SK-N-SH (cell line): ENCODE measurements around the gene EEF1AKMT3. TPM values are rescaled to one million over a fixed set of nuclear protein-coding genes. Genes with fewer than 3 reads are reported as not detected.

ENCODE experiments used
- CTCF ChIA-PET: fragments of 300-600, 350-600 bp; formaldehyde crosslinking; extraction: SDS; loops from one replicate; lab custom pipeline; 2021; lab: Yijun Ruan, JAX
- POLR2A ChIA-PET: fragments of 350-600 bp; sonication (Branson Sonifier 250); formaldehyde crosslinking; extraction: SDS; loops from one replicate; lab custom pipeline; 2020; ENCODE audit warnings: antibody characterized with exemption, inconsistent platforms; lab: Yijun Ruan, JAX
- DNase-seq: peaks from one replicate; pipeline ENCODE4 v3.0.0; 2012
- H2AFZ ChIP-seq: fragments of 200-600 bp; sonication (generic); 2 replicates; pipeline ENCODE4 v1.8.1; 2016; ENCODE audit warnings: antibody characterized with exemption, mild to moderate bottlenecking, low read depth
- H3F3A ChIP-seq: fragments of 200-600 bp; sonication (generic); replicated peaks from 2 replicates; pipeline ENCODE3; 2016; ENCODE audit warnings: antibody characterized with exemption, mild to moderate bottlenecking; ENCODE audit not compliant: insufficient read depth
- H3K27ac ChIP-seq, 2 experiments: fragments of 200-500 bp in 1 of 2; fragments of 200-600 bp in 1 of 2; sonication (Bioruptor generic) in 1 of 2; sonication (generic), shearing (Covaris generic) in 1 of 2; 2 replicates each; pipeline versions ENCODE4 v1.5.1 to v1.6.1; 2014 to 2016; ENCODE audit warnings: low read depth in 2 of 2, inconsistent platforms in 1 of 2, low read length in 1 of 2, mild to moderate bottlenecking in 1 of 2, mixed read lengths in 1 of 2
- H3K27me3 ChIP-seq: fragments of 200-600 bp; sonication (generic), shearing (Covaris generic); 2 replicates; pipeline ENCODE4 v1.6.1; 2016; ENCODE audit warnings: mixed run types; ENCODE audit not compliant: insufficient read depth
- H3K36me3 ChIP-seq, 2 experiments: fragments of 200-500 bp in 1 of 2; fragments of 200-600 bp in 1 of 2; sonication (Bioruptor generic) in 1 of 2; sonication (generic) in 1 of 2; replicated peaks in 1 of 2; 2 replicates each; pipeline versions ENCODE3 to v1.5.1; 2014 to 2016; ENCODE audit warnings: low read length in 1 of 2, mild to moderate bottlenecking in 1 of 2; ENCODE audit not compliant: insufficient read depth in 2 of 2, control insufficient read depth in 1 of 2
- H3K4me1 ChIP-seq, 2 experiments: fragments of 200-500 bp in 1 of 2; fragments of 200-600 bp in 1 of 2; sonication (Bioruptor generic) in 1 of 2; sonication (generic), shearing (Covaris generic) in 1 of 2; 2 replicates each; pipeline versions ENCODE4 v1.5.1 to v1.6.1; 2014 to 2016; ENCODE audit warnings: low read depth in 1 of 2, low read length in 1 of 2, mixed run types in 1 of 2; ENCODE audit not compliant: insufficient read depth in 2 of 2, control insufficient read depth in 1 of 2
- H3K4me2 ChIP-seq: fragments of 200-600 bp; sonication (generic), shearing (Covaris generic); 2 replicates; pipeline ENCODE4 v1.6.1; 2017; ENCODE audit warnings: mixed run types
- H3K4me3 ChIP-seq, 2 experiments: fragments of 200-500 bp in 1 of 2; fragments of 200-600 bp in 1 of 2; sonication (Bioruptor generic) in 1 of 2; sonication (generic), shearing (Covaris generic) in 1 of 2; 2 replicates each; pipeline versions ENCODE4 v1.5.1 to v1.8.1; 2014 to 2016; ENCODE audit warnings: low read depth in 2 of 2, inconsistent platforms in 1 of 2, low read length in 1 of 2, mild to moderate bottlenecking in 1 of 2, mixed read lengths in 1 of 2, moderate library complexity in 1 of 2
- H3K79me2 ChIP-seq: fragments of 200-600 bp; sonication (generic); 2 replicates; pipeline ENCODE4 v1.8.1; 2017; ENCODE audit warnings: mild to moderate bottlenecking; ENCODE audit not compliant: insufficient read depth
- H3K9ac ChIP-seq: fragments of 200-600 bp; sonication (generic); 2 replicates; pipeline ENCODE4 v1.6.1; 2017; ENCODE audit warnings: mixed run types
- H3K9me2 ChIP-seq: fragments of 200-600 bp; sonication (generic); 2 replicates; pipeline ENCODE4 v1.6.1; 2017; ENCODE audit warnings: mixed run types
- H3K9me3 ChIP-seq: fragments of 200-600 bp; sonication (generic); 2 replicates; pipeline ENCODE4 v1.6.1; 2017; ENCODE audit warnings: mixed run types, mild to moderate bottlenecking, moderate library complexity
- H4K20me1 ChIP-seq: fragments of 200-600 bp; sonication (generic); 2 replicates; pipeline ENCODE4 v1.6.1; 2017; ENCODE audit warnings: mild to moderate bottlenecking, mixed run types; ENCODE audit not compliant: insufficient read depth
- CHD2 ChIP-seq: fragments of 150-350 bp; IDR thresholded peaks from 2 replicates; pipeline ENCODE4 v1.6.1; 2018; ENCODE audit warnings: low read length; ENCODE audit not compliant: partially characterized antibody
- EP300 ChIP-seq, 2 experiments: IDR thresholded peaks; 2 replicates each; pipeline versions ENCODE4 v1.4.0 to v1.6.1; 2012; ENCODE audit warnings: borderline replicate concordance in 1 of 2, low read depth in 1 of 2, low read length in 1 of 2
- FOSL2 ChIP-seq: IDR thresholded peaks from 2 replicates; pipeline ENCODE4 v1.4.0; 2012; ENCODE audit warnings: low read depth, mild to moderate bottlenecking, moderate library complexity, borderline replicate concordance
- FOXJ3 ChIP-seq: sonication (generic); formaldehyde crosslinking; IDR thresholded peaks from 2 replicates; pipeline ENCODE4 v1.5.1; 2020; ENCODE audit warnings: mild to moderate bottlenecking, missing genetic modification reagents
- FOXM1 ChIP-seq: IDR thresholded peaks from 2 replicates; pipeline ENCODE4 v1.4.0; 2012; ENCODE audit warnings: low read depth, mild to moderate bottlenecking
- GATA2 ChIP-seq: sonication (generic); formaldehyde crosslinking; IDR thresholded peaks from 2 replicates; pipeline ENCODE4 v1.5.0; 2020; ENCODE audit warnings: mild to moderate bottlenecking, missing genetic modification reagents
- JUND ChIP-seq: IDR thresholded peaks from 2 replicates; pipeline ENCODE4 v1.4.0; 2012
- MEF2A ChIP-seq: IDR thresholded peaks from 2 replicates; pipeline ENCODE4 v1.4.0; 2012; ENCODE audit warnings: low read depth, borderline replicate concordance
- NFIC ChIP-seq: IDR thresholded peaks from 2 replicates; pipeline ENCODE4 v1.4.0; 2012; ENCODE audit warnings: borderline replicate concordance
- PBX3 ChIP-seq: IDR thresholded peaks from 2 replicates; pipeline ENCODE4; 2012
- RAD21 ChIP-seq: IDR thresholded peaks from 2 replicates; pipeline ENCODE4 v1.6.1; 2012; ENCODE audit warnings: mild to moderate bottlenecking, low read length
- RCOR1 ChIP-seq: fragments of 150-350 bp; IDR thresholded peaks from 2 replicates; pipeline ENCODE4 v1.6.1; 2017; ENCODE audit warnings: antibody characterized with exemption, low read length
- RXRA ChIP-seq: IDR thresholded peaks from 2 replicates; pipeline ENCODE4 v1.4.0; 2012; ENCODE audit warnings: low read depth, mild to moderate bottlenecking, borderline replicate concordance
- SIN3A ChIP-seq: IDR thresholded peaks from 2 replicates; pipeline ENCODE4 v1.6.1; 2012; ENCODE audit warnings: low read depth, mild to moderate bottlenecking, low read length, moderate library complexity, borderline replicate concordance
- TCF12 ChIP-seq: IDR thresholded peaks from 2 replicates; pipeline ENCODE4 v1.4.0; 2012
- YY1 ChIP-seq: IDR thresholded peaks from 2 replicates; pipeline ENCODE4 v1.4.0; 2012; ENCODE audit warnings: low read depth, mild to moderate bottlenecking
- WGBS: methylation state at CpG from one replicate; pipeline ENCODE4 v1.1.6; 2017; ENCODE audit warnings: low lambda C conversion rate; 5-methylcytosine and 5-hydroxymethylcytosine counted together
- polyA plus RNA-seq, 3 experiments: library from polyadenylated mRNA; depleted of rRNA; stranded (reverse); fragments of >200 nt; gene quantifications; 2 replicates each; pipeline ENCODE4 v1.2.3, GENCODE V29; 2012
- TF ChIP-seq, protein P1 (sequence below): fragments of 200-600 bp; sonication (generic); IDR thresholded peaks from 2 replicates; pipeline ENCODE4 v1.6.1; 2017; ENCODE audit warnings: antibody characterized with exemption, mild to moderate bottlenecking, moderate library complexity
- TF ChIP-seq, protein P2 (sequence below): fragments of 150-350 bp; IDR thresholded peaks from 2 replicates; pipeline ENCODE4 v1.6.1; 2016; ENCODE audit warnings: mild to moderate bottlenecking, low read depth, low read length
- TF ChIP-seq, protein P3 (sequence below): fragments of 150-350 bp; IDR thresholded peaks from 2 replicates; pipeline ENCODE4 v1.6.1; 2017; ENCODE audit warnings: antibody characterized with exemption, low read length, low read depth, borderline replicate concordance
- TF ChIP-seq, protein P4 (sequence below): IDR thresholded peaks from 2 replicates; pipeline ENCODE4 v1.4.0; 2012; ENCODE audit warnings: low read depth

Gene EEF1AKMT3
- polyA plus RNA-seq, 1 of the 3 experiments (the other 2 are of a cell fraction) = 10.3 TPM

- TF ChIP-seq RAD21 (no peak), RXRA (no peak), YY1 (peak; percentile 69; the same call in 1 of the 2 replicates), RCOR1 (peak; percentile 61; the same call in 1 of the 2 replicates), JUND (peak; percentile 91)
- TF ChIP-seq, protein P1, sequence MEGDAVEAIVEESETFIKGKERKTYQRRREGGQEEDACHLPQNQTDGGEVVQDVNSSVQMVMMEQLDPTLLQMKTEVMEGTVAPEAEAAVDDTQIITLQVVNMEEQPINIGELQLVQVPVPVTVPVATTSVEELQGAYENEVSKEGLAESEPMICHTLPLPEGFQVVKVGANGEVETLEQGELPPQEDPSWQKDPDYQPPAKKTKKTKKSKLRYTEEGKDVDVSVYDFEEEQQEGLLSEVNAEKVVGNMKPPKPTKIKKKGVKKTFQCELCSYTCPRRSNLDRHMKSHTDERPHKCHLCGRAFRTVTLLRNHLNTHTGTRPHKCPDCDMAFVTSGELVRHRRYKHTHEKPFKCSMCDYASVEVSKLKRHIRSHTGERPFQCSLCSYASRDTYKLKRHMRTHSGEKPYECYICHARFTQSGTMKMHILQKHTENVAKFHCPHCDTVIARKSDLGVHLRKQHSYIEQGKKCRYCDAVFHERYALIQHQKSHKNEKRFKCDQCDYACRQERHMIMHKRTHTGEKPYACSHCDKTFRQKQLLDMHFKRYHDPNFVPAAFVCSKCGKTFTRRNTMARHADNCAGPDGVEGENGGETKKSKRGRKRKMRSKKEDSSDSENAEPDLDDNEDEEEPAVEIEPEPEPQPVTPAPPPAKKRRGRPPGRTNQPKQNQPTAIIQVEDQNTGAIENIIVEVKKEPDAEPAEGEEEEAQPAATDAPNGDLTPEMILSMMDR = no peak
- TF ChIP-seq, protein P2, sequence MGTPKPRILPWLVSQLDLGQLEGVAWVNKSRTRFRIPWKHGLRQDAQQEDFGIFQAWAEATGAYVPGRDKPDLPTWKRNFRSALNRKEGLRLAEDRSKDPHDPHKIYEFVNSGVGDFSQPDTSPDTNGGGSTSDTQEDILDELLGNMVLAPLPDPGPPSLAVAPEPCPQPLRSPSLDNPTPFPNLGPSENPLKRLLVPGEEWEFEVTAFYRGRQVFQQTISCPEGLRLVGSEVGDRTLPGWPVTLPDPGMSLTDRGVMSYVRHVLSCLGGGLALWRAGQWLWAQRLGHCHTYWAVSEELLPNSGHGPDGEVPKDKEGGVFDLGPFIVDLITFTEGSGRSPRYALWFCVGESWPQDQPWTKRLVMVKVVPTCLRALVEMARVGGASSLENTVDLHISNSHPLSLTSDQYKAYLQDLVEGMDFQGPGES = no peak
Measured at GRCh38 chr12:57738661-57739237, 33.7 kb upstream of the EEF1AKMT3 start, which contains the start of gene AGAP2 (continued).

GRCh38 chr12:57739387-57739786, 33.0 kb upstream of the EEF1AKMT3 start:
- POLR2A ChIA-PET = no interaction called here
- H2AFZ ChIP-seq = no peak overlapping the region
- no peaks in the 10 kb centered on the region for H3K9me2 ChIP-seq
- H3K9ac ChIP-seq = no peak overlapping the region
- CTCF ChIA-PET = interaction anchor here (0.7 to 7.1 kb wide), 6 partner anchors 9 to 156 kb away, joined by 3 to 133 read pairs (median 6); no protein-coding TSS in a partner anchor
- TF ChIP-seq FOXM1 = no peak
- TF ChIP-seq, protein P2 = no peak
- no peak for TF ChIP-seq NFIC
- TF ChIP-seq FOSL2 = no peak
- TF ChIP-seq EP300 (IDR thresholded peaks at IDR 0.05; ENCODE audit: borderline replicate concordance in 1 of 2, low read depth in 1 of 2, low read length in 1 of 2) = no peak
- TF ChIP-seq RAD21 = no peak
- TF ChIP-seq YY1 = no peak
- TF ChIP-seq GATA2 = no peak
- TF ChIP-seq PBX3 = no peak
- no peak for TF ChIP-seq CHD2
- TF ChIP-seq, protein P3, sequence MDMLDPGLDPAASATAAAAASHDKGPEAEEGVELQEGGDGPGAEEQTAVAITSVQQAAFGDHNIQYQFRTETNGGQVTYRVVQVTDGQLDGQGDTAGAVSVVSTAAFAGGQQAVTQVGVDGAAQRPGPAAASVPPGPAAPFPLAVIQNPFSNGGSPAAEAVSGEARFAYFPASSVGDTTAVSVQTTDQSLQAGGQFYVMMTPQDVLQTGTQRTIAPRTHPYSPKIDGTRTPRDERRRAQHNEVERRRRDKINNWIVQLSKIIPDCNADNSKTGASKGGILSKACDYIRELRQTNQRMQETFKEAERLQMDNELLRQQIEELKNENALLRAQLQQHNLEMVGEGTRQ = no peak
- no peak for TF ChIP-seq RXRA
- TF ChIP-seq MEF2A = no peak
- TF ChIP-seq JUND = no peak
- TF ChIP-seq SIN3A = no peak
- no peak for TF ChIP-seq TCF12
- TF ChIP-seq FOXJ3 (CRISPR knock-in tag) = no peak
- TF ChIP-seq, protein P4, sequence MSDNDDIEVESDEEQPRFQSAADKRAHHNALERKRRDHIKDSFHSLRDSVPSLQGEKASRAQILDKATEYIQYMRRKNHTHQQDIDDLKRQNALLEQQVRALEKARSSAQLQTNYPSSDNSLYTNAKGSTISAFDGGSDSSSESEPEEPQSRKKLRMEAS = no peak
- peak overlapping the region in 1 of 2 experiments; percentile 63; a peak in 1 of 4 replicates for H3K4me3 ChIP-seq
- no peaks in the 10 kb centered on the region for H4K20me1 ChIP-seq
- H3K27me3 ChIP-seq = no peaks in the 10 kb centered on the region
- no peak for DNase-seq
- H3K79me2 ChIP-seq = no peaks in the 10 kb centered on the region
- peak overlapping the region; percentile 87; the same call in 1 of the 2 replicates for H3K4me2 ChIP-seq
- H3K27ac ChIP-seq = peak overlapping the region in 1 of 2 experiments; percentile 5; a peak in 1 of 4 replicates
- 49% methylated on average over 7 of the region's 7 CpGs for WGBS
- no peaks in the 10 kb centered on the region for H3K36me3 ChIP-seq
- H3K9me3 ChIP-seq = no peaks in the 10 kb centered on the region
- peaks cover 0 to 35% of the 10 kb centered on the region in 2 experiments; a peak in 2 of 4 replicates for H3K4me1 ChIP-seq
- peaks cover 18% of the 10 kb centered on the region for H3F3A ChIP-seq
